ENCODE measurements around the gene TDRD15.

GRCh38 chr2:21191535-21191934 lies 67.8 kb downstream of the TDRD15 start:
- TF ChIP-seq RAD21 (IDR thresholded peaks at IDR 0.05; ENCODE audit: low read length) (no peak), MAX (IDR thresholded peaks at IDR 0.05; ENCODE audit: low read depth) (no peak), CTCF (IDR thresholded peaks at IDR 0.05) (no peak), SMC3 (IDR thresholded peaks at IDR 0.05; ENCODE audit: low read depth, low read length) (no peak), REST (IDR thresholded peaks at IDR 0.05; ENCODE audit: low read depth, low read length) (no peak), NRF1 (IDR thresholded peaks at IDR 0.05; ENCODE audit: low read depth, low read length) (no peak)

Measured in SK-N-SH (cell line).